HG03103 (cell line): Measurements from ENCODE around the gene UHRF1.
"Not testable (repeated sequence)": the region's sequence is repeated elsewhere in the genome, so short reads cannot be mapped to it uniquely, and the experiment has no call there.

Experiments used
- ATAC-seq: cut with Tn5 transposase; IDR thresholded peaks from one replicate; pipeline ENCODE4 v1.9.1; 2021; ENCODE audit warnings: low read depth; ENCODE audit not compliant: unreplicated experiment

The UHRF1 gene

DNA sequence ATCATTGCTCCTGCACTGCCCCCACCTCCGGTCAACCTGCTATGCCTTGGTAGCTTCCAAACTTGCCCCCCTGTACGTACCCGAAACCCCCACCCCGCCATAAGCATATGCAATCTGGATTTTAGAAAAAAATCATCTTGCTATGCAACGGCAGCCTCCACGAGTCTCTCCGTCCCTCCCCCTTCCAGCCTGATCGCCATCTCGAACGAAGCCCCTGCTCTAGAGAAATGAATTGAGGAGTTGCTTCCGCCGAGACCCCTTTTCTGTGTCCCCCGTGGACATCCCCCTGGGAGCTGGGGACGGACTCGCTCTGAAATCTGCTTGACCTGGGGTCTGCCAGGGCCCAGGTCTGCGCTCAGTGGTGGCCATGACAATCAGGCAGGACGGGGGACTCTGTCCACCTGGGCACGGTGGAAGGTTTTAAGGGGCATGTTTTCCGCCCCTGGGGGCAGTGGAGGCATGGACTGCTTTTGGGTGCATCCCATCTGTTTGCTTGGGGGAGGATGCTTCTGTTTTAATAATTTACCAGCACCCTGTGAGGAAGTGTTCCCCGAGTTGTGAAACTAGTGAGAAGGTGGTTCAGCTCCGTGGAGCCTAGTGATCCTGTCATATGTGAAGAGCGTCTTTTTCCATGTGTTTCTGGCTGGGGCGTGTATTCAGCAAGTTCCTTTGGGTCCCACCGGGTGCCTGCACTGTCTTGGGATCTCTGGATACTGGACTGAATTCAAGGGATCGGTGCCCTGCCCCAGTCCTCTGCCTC lies 60.7 kb downstream of the UHRF1 start:
- ATAC-seq = no peak

DNA sequence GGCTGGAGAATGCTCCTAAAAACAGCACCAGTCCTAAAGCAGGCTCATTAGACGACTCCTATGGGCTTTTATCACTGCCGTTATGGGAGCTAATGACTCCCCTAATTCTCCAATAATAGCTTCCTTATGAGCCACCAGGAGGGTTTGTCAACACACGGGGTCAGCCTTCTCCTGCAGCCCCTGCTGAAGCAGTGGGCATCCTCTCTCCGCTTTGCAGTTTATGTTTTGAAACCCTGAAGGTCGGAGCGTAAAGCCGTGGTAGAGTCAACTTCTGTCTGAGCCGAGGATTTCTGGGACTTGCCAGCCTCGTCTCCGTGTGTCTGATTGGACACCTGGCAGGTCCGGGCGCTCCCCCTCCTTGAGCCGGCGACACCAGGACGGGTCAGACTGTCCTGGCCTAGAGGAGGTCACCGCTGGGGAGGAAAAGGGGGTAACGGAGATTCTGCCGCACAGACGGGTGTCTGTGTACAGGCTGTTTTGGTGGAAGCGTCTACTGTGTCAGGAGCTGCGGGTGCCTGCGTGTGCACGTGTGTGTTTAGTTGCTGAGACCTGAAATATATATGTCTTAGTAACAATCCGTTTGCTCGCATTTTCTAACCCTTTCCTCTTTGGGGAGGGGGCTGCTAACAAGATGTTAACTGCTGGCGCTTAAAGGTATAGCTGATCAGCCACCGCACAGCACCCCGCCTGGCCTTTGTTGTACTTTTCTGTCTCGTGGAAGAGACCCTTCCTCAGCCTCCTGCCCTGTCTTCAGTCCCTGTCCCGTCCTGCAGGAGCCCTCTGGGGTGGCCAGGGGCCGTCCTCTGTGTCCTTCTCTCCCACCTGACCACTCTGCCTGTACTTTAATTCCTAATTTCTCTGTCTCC lies 61.5 kb downstream of the UHRF1 start:
- no peak for ATAC-seq

DNA sequence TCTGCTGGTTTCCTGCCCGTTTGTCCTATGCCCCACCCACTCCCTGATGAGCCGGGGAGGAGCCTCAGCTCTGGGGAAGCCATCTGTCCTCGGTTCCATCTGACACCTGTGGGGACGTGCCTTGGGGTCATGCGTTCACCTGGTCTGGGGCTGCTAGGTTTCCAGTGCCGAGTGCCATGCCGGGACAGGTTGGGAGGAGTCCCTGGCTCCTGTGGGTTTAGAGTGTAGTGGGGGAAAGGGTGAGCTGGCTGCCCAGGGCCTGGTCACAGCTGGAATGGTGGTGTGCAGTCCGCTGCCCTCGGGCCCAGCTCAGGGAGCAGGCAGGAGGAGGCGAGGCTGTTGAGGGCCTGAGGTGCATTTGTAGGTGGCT lies 62.1 kb downstream of the UHRF1 start:
- no peak for ATAC-seq

DNA sequence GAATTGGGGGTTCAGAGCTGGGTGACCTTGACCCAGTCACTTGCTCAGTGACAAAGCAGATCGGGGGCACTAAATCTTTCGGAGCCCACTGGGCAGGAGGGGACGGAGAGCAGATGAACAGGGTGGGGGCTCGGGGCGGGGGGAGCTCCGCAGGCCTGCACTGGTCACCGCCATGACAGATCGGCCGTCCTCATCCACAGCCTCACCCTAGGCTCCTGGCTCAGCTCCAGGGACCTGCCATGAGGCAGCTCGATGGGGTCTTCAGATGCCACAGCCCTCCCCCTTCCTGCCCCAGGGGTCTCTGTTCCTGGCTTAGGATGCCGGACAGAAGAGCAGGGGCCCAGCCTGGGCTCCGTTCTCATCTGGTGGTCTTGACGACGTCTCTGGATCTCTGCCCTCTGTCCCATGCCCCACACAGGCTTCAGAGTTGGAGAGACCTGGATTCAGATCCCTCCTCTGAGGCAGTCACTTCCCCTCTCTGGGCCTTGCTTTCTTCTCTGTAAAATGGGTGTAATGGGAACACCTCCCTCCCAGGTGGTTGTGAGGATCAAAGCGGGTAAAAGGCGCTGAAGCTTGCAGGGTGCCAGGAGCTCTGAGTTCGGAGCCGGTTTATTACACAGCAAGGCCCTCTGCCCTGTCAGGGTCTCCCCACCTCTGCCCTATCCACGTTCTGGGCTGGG lies 62.7 kb downstream of the UHRF1 start:
- ATAC-seq = no peak

DNA sequence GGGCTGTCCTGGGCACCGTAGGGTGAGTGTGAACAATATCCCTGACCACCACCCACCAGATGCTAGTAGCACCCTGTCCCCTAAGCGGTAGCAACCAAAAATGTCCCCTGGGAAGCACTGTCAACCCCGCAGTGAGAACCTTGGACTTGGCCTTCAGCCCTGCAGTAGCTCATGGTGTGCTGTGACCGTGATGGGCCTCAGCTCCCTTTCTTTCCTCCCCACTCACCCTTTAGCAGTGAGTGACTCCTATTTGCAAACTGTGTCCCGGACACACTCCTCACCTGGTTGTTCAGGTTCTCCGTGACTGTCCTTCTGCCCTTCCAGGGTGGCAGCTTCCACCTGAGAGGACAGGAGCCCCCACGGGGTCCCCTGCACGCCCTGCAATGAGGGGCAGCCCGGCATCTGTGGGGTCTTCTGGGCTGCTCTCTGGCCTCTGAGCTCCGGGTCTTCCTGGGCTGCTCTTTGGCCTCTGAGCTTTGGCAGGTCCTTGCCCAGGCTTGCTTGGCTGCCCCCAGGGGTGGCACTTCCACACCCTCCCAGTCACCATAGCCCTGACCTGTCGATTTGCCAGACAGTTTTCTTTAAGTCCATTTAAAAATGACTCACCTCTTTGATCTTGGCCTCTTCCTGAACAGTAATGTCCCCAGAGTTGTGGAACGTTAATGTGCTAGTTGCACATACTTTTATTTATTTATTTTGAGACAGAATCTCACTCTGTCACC lies 63.4 kb downstream of the UHRF1 start:
- ATAC-seq = no peak

DNA sequence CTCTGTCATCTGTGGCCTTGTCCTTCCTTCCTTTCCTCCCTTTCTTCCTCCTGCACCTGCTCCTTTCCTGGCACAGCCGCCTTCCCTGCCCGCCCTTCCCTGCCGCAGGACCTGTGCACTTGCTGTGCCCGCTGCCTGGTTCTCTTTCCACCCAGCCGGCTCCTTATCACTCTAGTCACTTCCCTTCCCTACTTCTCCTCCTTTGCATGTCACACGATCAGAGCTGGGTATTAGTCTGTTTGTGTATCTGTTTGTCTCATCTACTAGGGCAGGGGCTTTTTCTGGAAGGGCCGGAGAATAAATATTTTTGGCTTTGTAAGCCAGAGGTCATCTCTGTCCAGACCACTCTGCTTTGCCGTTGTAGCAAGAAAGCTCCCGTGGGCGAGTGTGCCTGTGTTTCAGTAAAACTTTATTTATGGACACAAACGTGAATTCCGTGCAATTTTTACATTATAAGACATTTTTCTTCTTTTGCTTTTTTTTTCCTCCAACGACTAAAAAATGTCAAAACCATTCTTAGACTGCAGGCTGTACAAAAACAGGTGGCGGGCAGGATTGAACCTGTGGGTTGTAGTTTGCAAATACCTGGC lies 65.7 kb downstream of the UHRF1 start:
- no peak for ATAC-seq

DNA sequence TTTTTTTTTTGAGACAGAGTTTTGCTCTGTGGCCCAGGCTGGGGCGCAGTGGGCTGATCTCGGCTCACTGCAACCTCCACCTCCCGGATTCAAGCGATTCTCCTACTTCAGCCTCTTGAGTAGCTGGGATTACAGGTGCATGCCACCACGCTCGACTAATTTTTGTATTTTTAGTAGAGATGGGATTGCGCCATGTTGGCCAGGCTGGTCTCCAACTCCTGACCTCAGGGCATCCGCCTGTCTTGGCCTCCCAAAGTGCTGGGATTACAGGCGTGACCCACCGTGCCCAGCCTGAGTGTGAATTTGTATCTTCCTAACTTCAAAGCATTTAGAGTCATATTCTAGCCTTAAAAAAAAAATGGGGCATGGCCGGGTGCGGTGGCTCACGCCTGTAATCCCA lies 66.3 kb downstream of the UHRF1 start:
- ATAC-seq = not testable (repeated sequence)

DNA sequence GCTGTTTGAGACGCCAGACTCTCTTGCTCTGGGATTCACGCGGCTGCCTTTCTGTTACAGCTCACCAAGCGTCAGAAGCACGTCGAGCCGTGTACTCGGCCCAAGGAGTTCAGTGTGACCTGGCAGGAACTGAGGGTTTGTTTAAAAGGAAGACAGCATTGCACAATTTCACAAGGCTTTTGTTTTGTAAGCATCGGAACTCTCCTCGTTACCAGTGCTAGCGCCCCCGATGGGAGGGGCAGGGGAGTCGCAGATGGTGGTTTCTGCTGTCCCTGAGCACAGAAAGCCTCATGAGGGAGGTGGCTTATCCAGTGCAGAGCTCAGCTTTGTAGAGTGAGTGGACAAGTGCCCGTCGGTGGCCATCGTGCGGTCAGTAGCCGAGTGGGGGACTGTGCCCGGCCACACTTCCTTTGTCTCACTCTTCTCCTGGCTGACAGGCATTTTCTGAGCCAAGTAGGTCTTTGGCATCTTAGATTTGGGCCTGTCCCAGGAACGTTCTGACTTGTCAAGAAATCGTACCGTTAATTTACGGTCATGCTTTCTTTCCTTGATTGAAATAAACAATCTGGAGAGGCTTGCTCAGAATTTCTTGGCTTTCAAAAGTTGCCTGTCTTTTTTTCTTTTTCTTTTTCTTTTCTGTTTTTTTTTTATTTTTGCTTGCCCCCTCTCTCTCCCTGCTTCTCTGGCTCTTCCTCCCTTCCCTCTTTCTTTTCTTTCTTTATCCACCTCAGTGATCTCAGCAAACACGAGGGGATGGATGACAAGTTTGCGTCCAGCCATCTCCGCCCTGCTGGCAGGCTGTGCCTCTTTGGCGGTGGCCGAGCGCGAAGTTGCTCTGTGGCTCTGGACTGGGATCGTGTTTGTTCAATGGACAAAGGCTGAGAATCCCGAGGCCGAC lies 67.3 kb downstream of the UHRF1 start:
- ATAC-seq = no peak

DNA sequence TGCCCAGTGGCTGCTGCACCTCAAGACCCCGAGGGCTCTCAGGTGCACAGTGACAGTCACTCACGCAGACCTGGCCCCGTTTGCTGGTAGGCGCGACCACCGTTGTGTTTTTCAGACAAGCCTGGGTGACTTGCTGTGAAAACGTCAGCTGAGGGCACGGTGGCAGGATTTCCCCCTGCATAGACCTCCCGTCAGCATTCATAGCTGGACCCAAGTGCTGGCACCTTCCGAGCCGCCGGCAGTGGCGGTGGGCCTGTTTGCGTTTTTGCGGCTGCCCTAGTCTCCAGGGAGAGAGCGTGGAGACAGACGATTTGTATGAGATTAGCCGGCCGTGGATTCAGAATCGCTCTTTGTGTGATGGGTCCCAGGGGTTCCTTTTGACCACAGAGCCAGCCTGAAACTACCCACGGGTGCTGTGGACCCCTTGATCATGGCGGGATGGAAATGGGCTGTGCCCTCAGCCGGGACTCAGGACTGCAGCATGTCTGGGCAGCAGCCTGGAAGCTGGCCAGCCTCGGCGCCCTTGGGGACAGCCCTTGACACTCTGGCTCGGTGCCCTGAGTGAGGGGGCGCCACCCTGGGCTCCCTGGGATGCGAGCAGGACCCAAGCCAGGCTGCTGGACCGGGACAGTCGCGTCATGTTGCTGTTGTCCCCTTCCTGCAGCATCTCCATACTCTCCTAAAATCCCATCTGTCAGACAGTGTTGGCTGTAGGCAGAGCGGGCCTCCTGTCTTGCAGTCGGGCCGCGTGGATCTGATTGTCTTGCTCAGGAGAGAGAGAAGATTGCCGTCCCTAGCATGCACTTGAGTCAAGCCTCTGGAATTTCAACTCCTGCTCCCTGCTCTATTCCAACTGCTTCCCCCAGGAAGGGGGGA lies 68.2 kb downstream of the UHRF1 start:
- no peak for ATAC-seq

DNA sequence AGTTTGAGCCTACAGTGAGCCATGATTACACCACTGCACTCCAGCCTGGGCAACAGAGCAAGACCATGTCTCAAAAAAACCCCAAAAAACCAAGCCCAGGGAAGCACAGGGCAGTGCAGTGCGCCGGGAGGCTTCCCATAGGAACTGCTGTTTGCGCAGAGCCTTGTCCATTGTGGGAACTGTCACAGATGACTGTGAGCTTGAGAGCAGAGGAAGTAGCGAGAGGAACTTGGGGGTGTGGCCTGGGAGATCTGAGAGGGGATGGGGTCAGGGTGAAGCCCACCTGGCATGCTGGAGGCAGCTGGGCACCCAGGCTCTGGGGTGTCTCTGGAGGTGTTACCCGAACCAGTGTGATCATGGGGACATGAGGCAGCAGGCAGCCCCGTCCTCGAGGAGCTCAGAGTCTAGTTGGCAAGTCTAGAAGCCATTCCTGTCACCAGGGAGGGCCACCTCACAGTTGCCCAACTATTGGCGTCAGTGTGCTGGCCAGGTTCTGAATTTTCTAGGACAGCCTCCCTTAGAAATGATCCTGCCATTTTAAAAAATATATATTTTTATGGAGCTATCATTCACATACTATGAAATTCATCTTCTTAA lies 70.0 kb downstream of the UHRF1 start:
- no peak for ATAC-seq

DNA sequence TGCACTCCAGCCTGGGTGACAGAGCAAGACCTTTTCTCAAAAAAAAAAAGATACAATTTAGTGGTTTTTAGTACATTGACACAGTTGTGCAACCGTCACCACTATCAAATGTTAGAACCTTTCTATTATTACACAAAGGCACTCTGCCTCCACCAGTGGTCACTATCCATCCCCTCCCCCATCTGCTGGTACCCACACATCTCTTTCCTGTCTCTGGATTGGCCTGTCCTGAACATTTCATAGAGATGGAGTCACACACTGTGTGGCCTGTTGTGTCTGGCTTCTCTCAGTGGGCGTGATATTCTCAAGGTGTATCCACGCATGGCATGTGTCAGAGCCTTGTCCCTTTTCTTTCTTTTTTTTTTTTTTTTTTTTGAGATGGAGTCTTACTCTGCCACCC lies 70.8 kb downstream of the UHRF1 start:
- ATAC-seq = no peak

DNA sequence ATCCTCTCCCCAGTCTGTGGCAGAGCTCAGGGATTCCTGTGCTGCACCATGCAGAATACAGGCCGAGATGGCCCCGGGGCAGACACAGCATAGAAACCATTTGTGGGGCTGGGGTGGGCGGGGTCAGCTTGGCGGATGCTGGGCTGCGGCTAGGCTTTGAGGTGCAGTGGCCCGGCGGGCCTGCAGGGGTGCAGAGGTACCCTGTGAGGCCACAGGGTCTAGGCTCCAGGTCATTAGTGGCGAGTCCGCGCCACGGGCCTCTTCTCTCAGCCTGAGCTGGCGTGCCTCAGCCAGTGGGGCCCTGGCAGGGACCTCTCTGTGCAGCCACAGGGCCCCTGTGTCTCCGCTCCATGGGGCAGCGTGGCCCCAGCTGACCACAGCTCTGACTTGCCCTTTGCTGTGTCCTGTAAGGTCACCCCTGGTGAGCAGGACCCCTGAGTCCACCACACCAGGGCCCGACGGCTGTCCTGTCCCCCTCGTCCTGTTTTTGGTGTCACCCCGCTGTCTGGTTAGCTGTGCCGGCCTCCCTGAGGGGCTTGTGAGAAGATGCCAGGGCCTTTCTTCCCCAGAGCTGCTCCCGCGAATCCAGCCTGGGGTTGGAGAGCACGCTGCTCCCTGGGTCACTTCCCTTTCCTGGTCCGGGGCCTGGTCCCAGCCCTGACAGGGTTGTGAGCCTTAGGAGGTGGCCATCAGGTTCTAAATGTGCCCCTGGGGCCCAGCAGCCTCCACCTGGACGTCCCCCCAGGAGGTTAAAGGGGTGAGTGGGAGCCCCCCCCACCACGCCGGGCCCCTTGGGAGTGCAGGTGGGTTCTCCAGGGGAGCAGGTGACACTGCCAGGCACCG lies 71.8 kb downstream of the UHRF1 start:
- ATAC-seq = no peak

DNA sequence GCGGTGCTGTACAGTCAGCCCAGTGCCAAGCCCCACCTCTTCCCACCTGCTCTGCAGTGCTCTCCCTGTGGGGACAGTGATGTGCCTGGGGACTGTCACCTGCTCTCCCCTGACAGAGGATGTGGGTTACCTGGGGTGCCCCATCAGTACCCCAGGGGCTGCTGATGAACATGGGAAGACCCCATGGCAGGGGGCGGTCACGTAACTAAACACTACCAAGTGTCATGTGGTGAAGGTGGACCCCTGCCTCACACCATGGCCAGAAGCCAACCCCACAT lies 72.3 kb downstream of the UHRF1 start:
- no peak for ATAC-seq

DNA sequence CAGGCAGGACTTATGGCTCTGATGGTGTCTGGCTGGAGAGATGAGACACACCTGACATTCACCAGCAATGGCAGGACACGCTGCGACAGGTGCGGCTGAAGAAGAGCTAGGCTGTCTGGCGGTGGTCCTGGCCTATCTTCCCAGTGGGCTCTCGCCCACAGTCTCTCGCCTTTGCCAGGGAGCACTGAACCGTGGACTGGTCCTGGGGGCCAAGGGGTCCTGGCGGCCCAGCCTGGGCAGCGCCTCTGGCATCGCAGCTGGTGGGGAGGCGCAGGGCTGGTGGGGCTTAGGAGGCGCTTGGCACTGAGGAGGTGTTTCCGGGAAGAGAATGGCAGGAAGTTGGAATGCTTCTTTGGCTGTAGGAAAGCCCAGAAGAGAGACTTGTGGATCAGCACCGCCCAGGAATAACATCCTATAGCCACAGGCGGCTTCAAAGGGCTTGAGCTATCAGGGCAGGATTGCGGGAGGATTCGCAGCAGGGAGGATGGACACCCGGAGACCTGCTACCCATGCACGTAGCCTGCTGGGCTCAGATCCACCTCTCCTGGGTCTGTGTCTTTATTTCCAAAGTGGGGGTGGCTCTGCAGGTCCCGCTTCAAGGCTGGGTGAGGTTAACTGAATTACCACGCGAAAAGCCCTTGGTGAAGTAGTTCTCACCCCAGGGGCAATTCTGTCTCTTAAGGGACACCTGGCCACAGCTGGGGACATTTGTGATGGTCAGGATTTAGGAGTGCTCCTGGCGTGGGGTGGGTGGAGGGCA lies 74.2 kb downstream of the UHRF1 start:
- no peak for ATAC-seq

DNA sequence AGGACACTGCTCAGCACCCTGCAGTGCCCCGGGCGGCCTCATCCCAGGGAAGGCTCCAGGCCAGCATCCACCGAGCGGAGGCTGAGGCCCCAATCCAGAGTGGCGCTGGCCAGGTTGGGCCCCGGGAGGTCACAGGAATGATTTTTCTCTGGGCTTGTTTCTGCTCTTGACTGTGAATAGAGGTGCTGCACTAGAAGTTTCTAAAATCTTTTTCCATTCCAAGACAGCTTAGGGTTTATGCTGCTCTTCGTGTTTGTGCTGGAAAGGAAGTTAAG lies 74.7 kb downstream of the UHRF1 start:
- ATAC-seq = no peak

DNA sequence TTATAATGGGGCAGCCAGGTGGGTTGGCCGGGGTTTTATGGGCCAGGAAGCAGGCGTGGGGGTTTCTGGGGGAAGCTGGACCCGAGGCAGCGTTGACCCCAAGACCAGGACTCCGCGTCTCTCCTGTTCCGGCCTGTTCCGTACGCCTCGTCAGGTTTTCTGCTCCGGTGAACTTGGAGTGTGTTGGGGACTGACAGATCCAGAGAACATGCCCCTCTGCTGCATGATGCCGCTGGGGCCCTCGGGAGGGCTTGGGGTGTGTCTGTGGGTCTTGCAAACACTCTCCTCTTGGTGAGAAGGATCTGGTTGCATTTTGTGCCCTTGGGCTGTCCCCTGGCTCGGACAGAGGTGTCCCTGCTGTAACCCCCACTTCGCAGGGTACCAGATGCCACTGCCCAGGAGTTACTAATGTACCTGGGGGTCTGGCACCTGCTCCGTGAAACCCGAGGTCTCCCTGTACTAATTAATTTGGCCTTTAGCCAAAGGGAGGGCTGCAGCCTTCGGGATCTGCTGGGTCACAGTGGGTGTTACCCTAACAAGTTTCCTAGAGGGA lies 75.2 kb downstream of the UHRF1 start:
- no peak for ATAC-seq

DNA sequence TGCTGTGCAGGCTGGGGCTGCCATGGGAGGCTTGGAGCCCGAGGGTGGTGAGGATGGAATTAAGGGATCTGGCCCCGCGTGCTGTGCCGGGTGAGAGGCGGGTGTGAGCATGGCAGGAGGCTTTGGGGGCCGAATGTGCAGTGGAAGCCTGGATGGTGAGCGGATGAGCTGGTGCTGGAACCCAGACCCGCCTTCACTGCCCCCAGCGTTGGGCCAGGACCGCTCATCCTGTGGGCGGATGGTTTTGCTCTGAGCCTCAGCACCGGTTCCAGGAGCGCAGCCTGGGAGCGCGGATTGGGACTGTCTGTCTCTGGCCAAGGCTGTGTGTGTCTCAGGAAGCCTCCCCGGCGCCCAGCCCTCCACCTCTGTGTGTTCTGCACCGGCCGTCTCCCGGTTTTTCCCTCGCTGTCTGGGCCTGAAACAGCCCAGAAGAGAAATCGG lies 76.3 kb downstream of the UHRF1 start:
- no peak for ATAC-seq
